WTC11 (cell line): ENCODE data around the gene UTF1.

Experiments
- ELF4 ChIP-seq: sonication (generic); formaldehyde crosslinking; IDR thresholded peaks from 2 replicates; pipeline ENCODE4 v1.8.1; 2022; ENCODE audit warnings: low read depth, mild to moderate bottlenecking, moderate library complexity, missing genetic modification reagents
- IRF2 ChIP-seq: sonication (generic); formaldehyde crosslinking; IDR thresholded peaks from 2 replicates; pipeline ENCODE4 v1.8.0; 2022; ENCODE audit warnings: low read depth, missing genetic modification reagents, borderline replicate concordance
- KAT7 ChIP-seq: sonication (generic); formaldehyde crosslinking; IDR thresholded peaks from 2 replicates; pipeline ENCODE4 v1.8.1; 2023; ENCODE audit warnings: missing genetic modification reagents, mild to moderate bottlenecking, borderline replicate concordance
- NR2C2 ChIP-seq: sonication (generic); formaldehyde crosslinking; IDR thresholded peaks from 2 replicates; pipeline ENCODE4 v1.8.0; 2022; ENCODE audit warnings: mild to moderate bottlenecking, missing genetic modification reagents
- NR3C1 ChIP-seq: sonication (generic); formaldehyde crosslinking; conservative IDR thresholded peaks from 2 replicates; pipeline ENCODE4 v1.8.1; 2023; ENCODE audit warnings: low read depth, mild to moderate bottlenecking, missing genetic modification reagents
- ZNF121 ChIP-seq: sonication (generic); formaldehyde crosslinking; IDR thresholded peaks from 2 replicates; pipeline ENCODE4 v1.8.0; 2023; ENCODE audit warnings: missing genetic modification reagents
- TF ChIP-seq, protein P1 (sequence below): fragments of 200-600 bp; IDR thresholded peaks from 2 replicates; pipeline ENCODE4 v1.8.0; 2022; ENCODE audit warnings: antibody characterized with exemption
- TF ChIP-seq, protein P2 (sequence below): sonication (generic); formaldehyde crosslinking; IDR thresholded peaks from 2 replicates; pipeline ENCODE4 v1.8.1; 2022; ENCODE audit warnings: mild to moderate bottlenecking, missing genetic modification reagents, moderate library complexity, borderline replicate concordance
- TF ChIP-seq, protein P3 (sequence below): sonication (generic); formaldehyde crosslinking; IDR thresholded peaks from 2 replicates; pipeline ENCODE4 v1.8.0; 2022; ENCODE audit warnings: mild to moderate bottlenecking, missing genetic modification reagents
- TF ChIP-seq, protein P4 (sequence below): sonication (generic); formaldehyde crosslinking; IDR thresholded peaks from 2 replicates; pipeline ENCODE4 v1.8.1; 2023; ENCODE audit warnings: mild to moderate bottlenecking, missing genetic modification reagents, moderate library complexity
- TF ChIP-seq, protein P5 (sequence below): sonication (generic); formaldehyde crosslinking; IDR thresholded peaks from 2 replicates; pipeline ENCODE4 v1.8.0; 2022; ENCODE audit warnings: mild to moderate bottlenecking, missing genetic modification reagents
- TF ChIP-seq, protein P6 (sequence below): sonication (generic); formaldehyde crosslinking; IDR thresholded peaks from 2 replicates; pipeline ENCODE4 v1.8.0; 2022; ENCODE audit warnings: mild to moderate bottlenecking, missing genetic modification reagents
- TF ChIP-seq, protein P7 (sequence below): fragments of 250-450 bp; sonication (Bioruptor Pico); IDR thresholded peaks from 2 replicates; pipeline ENCODE4 v2.1.2; 2022; ENCODE audit warnings: mild to moderate bottlenecking, moderate library complexity

DNA sequence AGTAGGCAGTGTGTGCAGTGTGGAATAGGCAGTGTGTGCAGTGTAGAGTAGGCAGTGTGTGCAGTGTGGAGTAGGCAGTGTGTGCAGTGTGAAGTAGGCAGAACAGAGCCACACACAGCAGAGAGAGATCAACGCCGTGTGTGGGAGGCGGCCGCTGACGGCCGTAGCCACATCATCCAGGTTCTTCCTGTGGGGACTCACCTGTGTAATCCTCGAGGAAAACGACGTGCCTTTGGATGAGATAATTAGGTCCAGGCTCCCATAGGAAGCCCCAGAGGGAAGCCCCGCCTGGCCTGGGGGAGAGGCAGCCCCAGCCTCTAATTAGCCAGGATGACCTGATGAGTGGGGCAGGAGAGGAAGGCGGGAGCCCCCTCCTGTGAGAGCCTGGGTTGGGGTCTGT is 44.6 kb upstream of the UTF1 start:
- TF ChIP-seq, protein P1, sequence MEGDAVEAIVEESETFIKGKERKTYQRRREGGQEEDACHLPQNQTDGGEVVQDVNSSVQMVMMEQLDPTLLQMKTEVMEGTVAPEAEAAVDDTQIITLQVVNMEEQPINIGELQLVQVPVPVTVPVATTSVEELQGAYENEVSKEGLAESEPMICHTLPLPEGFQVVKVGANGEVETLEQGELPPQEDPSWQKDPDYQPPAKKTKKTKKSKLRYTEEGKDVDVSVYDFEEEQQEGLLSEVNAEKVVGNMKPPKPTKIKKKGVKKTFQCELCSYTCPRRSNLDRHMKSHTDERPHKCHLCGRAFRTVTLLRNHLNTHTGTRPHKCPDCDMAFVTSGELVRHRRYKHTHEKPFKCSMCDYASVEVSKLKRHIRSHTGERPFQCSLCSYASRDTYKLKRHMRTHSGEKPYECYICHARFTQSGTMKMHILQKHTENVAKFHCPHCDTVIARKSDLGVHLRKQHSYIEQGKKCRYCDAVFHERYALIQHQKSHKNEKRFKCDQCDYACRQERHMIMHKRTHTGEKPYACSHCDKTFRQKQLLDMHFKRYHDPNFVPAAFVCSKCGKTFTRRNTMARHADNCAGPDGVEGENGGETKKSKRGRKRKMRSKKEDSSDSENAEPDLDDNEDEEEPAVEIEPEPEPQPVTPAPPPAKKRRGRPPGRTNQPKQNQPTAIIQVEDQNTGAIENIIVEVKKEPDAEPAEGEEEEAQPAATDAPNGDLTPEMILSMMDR: no peak
- TF ChIP-seq ZNF121 (CRISPR knock-in tag): no peak
- TF ChIP-seq, protein P2, sequence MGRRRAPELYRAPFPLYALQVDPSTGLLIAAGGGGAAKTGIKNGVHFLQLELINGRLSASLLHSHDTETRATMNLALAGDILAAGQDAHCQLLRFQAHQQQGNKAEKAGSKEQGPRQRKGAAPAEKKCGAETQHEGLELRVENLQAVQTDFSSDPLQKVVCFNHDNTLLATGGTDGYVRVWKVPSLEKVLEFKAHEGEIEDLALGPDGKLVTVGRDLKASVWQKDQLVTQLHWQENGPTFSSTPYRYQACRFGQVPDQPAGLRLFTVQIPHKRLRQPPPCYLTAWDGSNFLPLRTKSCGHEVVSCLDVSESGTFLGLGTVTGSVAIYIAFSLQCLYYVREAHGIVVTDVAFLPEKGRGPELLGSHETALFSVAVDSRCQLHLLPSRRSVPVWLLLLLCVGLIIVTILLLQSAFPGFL (CRISPR knock-in tag): no peak
- TF ChIP-seq, protein P3, sequence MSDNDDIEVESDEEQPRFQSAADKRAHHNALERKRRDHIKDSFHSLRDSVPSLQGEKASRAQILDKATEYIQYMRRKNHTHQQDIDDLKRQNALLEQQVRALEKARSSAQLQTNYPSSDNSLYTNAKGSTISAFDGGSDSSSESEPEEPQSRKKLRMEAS (CRISPR knock-in tag): no peak
- TF ChIP-seq NR2C2 (CRISPR knock-in tag): no peak
- no peak for TF ChIP-seq KAT7 (CRISPR knock-in tag)
- no peak for TF ChIP-seq NR3C1 (CRISPR knock-in tag)
- TF ChIP-seq, protein P4, sequence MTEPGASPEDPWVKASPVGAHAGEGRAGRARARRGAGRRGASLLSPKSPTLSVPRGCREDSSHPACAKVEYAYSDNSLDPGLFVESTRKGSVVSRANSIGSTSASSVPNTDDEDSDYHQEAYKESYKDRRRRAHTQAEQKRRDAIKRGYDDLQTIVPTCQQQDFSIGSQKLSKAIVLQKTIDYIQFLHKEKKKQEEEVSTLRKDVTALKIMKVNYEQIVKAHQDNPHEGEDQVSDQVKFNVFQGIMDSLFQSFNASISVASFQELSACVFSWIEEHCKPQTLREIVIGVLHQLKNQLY: no peak
- TF ChIP-seq, protein P5, sequence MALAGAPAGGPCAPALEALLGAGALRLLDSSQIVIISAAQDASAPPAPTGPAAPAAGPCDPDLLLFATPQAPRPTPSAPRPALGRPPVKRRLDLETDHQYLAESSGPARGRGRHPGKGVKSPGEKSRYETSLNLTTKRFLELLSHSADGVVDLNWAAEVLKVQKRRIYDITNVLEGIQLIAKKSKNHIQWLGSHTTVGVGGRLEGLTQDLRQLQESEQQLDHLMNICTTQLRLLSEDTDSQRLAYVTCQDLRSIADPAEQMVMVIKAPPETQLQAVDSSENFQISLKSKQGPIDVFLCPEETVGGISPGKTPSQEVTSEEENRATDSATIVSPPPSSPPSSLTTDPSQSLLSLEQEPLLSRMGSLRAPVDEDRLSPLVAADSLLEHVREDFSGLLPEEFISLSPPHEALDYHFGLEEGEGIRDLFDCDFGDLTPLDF (CRISPR knock-in tag): no peak
- TF ChIP-seq, protein P6, sequence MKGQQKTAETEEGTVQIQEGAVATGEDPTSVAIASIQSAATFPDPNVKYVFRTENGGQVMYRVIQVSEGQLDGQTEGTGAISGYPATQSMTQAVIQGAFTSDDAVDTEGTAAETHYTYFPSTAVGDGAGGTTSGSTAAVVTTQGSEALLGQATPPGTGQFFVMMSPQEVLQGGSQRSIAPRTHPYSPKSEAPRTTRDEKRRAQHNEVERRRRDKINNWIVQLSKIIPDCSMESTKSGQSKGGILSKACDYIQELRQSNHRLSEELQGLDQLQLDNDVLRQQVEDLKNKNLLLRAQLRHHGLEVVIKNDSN (CRISPR knock-in tag): no peak
- no peak for TF ChIP-seq ELF4
- no peak for TF ChIP-seq IRF2
- TF ChIP-seq, protein P7, sequence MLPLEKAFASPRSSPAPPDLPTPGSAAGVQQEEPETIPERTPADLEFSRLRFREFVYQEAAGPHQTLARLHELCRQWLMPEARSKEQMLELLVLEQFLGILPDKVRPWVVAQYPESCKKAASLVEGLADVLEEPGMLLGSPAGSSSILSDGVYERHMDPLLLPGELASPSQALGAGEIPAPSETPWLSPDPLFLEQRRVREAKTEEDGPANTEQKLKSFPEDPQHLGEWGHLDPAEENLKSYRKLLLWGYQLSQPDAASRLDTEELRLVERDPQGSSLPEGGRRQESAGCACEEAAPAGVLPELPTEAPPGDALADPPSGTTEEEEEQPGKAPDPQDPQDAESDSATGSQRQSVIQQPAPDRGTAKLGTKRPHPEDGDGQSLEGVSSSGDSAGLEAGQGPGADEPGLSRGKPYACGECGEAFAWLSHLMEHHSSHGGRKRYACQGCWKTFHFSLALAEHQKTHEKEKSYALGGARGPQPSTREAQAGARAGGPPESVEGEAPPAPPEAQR (CRISPR knock-in tag): no peak
